ENCODE results near the gene AIFM2.

GRCh38 chr10:70111496-70111895 is 21.1 kb downstream of the AIFM2 start:
- no peak for TF ChIP-seq CTCF (IDR thresholded peaks at IDR 0.05)
- TF ChIP-seq POLR2AphosphoS5 (IDR thresholded peaks at IDR 0.05): no peak
- no peak for TF ChIP-seq EP300 (IDR thresholded peaks at IDR 0.05)
